HEK293 (cell line): ENCODE measurements around the gene NCBP1.

Source experiments
- GFI1B ChIP-seq: fragments of 450-650 bp; formaldehyde crosslinking; IDR thresholded peaks from 2 replicates; pipeline ENCODE4 v1.5.1; 2016; ENCODE audit warnings: missing biosample characterization, missing genetic modification characterization
- GLIS2 ChIP-seq: fragments of 450-650 bp; formaldehyde crosslinking; IDR thresholded peaks from 2 replicates; pipeline ENCODE4 v1.5.1; 2016; ENCODE audit warnings: missing biosample characterization, missing genetic modification characterization
- KLF10 ChIP-seq: fragments of 450-650 bp; IDR thresholded peaks from 2 replicates; pipeline ENCODE4 v1.5.1; 2018; ENCODE audit warnings: missing biosample characterization, mild to moderate bottlenecking, missing genetic modification characterization
- KLF16 ChIP-seq: fragments of 450-650 bp; formaldehyde crosslinking; IDR thresholded peaks from 2 replicates; pipeline ENCODE4 v1.5.1; 2017; ENCODE audit warnings: missing biosample characterization, missing genetic modification characterization
- OVOL3 ChIP-seq: fragments of 450-650 bp; formaldehyde crosslinking; IDR thresholded peaks from 2 replicates; pipeline ENCODE4 v1.5.1; 2016; ENCODE audit warnings: missing biosample characterization, missing genetic modification characterization
- ZBTB17 ChIP-seq: fragments of 450-650 bp; formaldehyde crosslinking; IDR thresholded peaks from 2 replicates; pipeline ENCODE4 v1.5.1; 2016; ENCODE audit warnings: missing biosample characterization, missing genetic modification characterization
- ZBTB21 ChIP-seq: fragments of 450-650 bp; formaldehyde crosslinking; IDR thresholded peaks from 2 replicates; pipeline ENCODE4 v1.5.1; 2017; ENCODE audit warnings: missing biosample characterization, missing genetic modification characterization
- ZBTB7A ChIP-seq: fragments of 450-650 bp; formaldehyde crosslinking; IDR thresholded peaks from 2 replicates; pipeline ENCODE4 v1.5.1; 2016; ENCODE audit warnings: low read depth, missing biosample characterization, missing genetic modification characterization
- ZEB2 ChIP-seq: fragments of 450-650 bp; formaldehyde crosslinking; IDR thresholded peaks from 2 replicates; pipeline ENCODE4 v1.5.1; 2016; ENCODE audit warnings: missing biosample characterization, missing genetic modification characterization
- ZNF138 ChIP-seq: fragments of 450-650 bp; formaldehyde crosslinking; IDR thresholded peaks from 2 replicates; pipeline ENCODE4 v1.5.1; 2016; ENCODE audit warnings: missing biosample characterization, missing genetic modification characterization, borderline replicate concordance
- ZNF211 ChIP-seq: fragments of 450-650 bp; formaldehyde crosslinking; IDR thresholded peaks from 2 replicates; pipeline ENCODE4 v1.5.1; 2016; ENCODE audit warnings: low read depth, missing biosample characterization, missing genetic modification characterization
- ZNF37A ChIP-seq: fragments of 450-650 bp; IDR thresholded peaks from 2 replicates; pipeline ENCODE4 v1.5.1; 2018; ENCODE audit warnings: missing biosample characterization, missing genetic modification characterization
- ZNF423 ChIP-seq: fragments of 450-650 bp; formaldehyde crosslinking; IDR thresholded peaks from 2 replicates; pipeline ENCODE4 v1.5.1; 2016; ENCODE audit warnings: missing biosample characterization, missing genetic modification characterization
- ZNF549 ChIP-seq: fragments of 450-650 bp; IDR thresholded peaks from 2 replicates; pipeline ENCODE4 v1.5.1; 2018; ENCODE audit warnings: missing biosample characterization, missing genetic modification characterization, mild to moderate bottlenecking, inconsistent platforms, moderate library complexity
- ZNF610 ChIP-seq: fragments of 450-650 bp; formaldehyde crosslinking; IDR thresholded peaks from 2 replicates; pipeline ENCODE4 v1.5.1; 2016; ENCODE audit warnings: missing biosample characterization, missing genetic modification characterization, borderline replicate concordance
- ZNF621 ChIP-seq: fragments of 450-650 bp; formaldehyde crosslinking; IDR thresholded peaks from 2 replicates; pipeline ENCODE4 v1.5.1; 2017; ENCODE audit warnings: missing biosample characterization, missing genetic modification characterization
- ZNF670 ChIP-seq: fragments of 450-650 bp; formaldehyde crosslinking; IDR thresholded peaks from 2 replicates; pipeline ENCODE4 v1.5.1; 2016; ENCODE audit warnings: missing biosample characterization, missing genetic modification characterization, low read depth
- ZNF747 ChIP-seq: fragments of 450-650 bp; formaldehyde crosslinking; IDR thresholded peaks from 2 replicates; pipeline ENCODE4 v1.5.1; 2016; ENCODE audit warnings: missing biosample characterization, missing genetic modification characterization
- ZNF843 ChIP-seq: fragments of 450-650 bp; formaldehyde crosslinking; IDR thresholded peaks from 2 replicates; pipeline ENCODE4 v1.5.1; 2016; ENCODE audit warnings: missing biosample characterization, missing genetic modification characterization
- ZXDB ChIP-seq: fragments of 450-650 bp; formaldehyde crosslinking; IDR thresholded peaks from 2 replicates; pipeline ENCODE4 v1.5.1; 2016; ENCODE audit warnings: missing biosample characterization, missing genetic modification characterization
- TF ChIP-seq, protein P1 (sequence below): fragments of 450-650 bp; formaldehyde crosslinking; IDR thresholded peaks from 2 replicates; pipeline ENCODE4 v1.5.1; 2016; ENCODE audit warnings: missing biosample characterization, missing genetic modification characterization
- TF ChIP-seq, protein P2 (sequence below): fragments of 450-650 bp; formaldehyde crosslinking; IDR thresholded peaks from 2 replicates; pipeline ENCODE4 v1.5.1; 2017; ENCODE audit warnings: missing biosample characterization, missing genetic modification characterization
- TF ChIP-seq, protein P3 (sequence below): fragments of 450-650 bp; formaldehyde crosslinking; IDR thresholded peaks from 2 replicates; pipeline ENCODE4 v1.5.1; 2016; ENCODE audit warnings: missing biosample characterization, missing genetic modification characterization
- TF ChIP-seq, protein P4 (sequence below): fragments of 450-650 bp; formaldehyde crosslinking; IDR thresholded peaks from 2 replicates; pipeline ENCODE4 v1.5.1; 2016; ENCODE audit warnings: missing biosample characterization, missing genetic modification characterization
- TF ChIP-seq, protein P5 (sequence below): fragments of 450-650 bp; formaldehyde crosslinking; IDR thresholded peaks from 2 replicates; pipeline ENCODE4 v1.5.1; 2016; ENCODE audit warnings: missing biosample characterization, missing genetic modification characterization
- TF ChIP-seq, protein P6 (sequence below): fragments of 450-650 bp; formaldehyde crosslinking; IDR thresholded peaks from 2 replicates; pipeline ENCODE4 v1.5.1; 2016; ENCODE audit warnings: missing biosample characterization, missing genetic modification characterization
- TF ChIP-seq, protein P7 (sequence below): fragments of 450-650 bp; formaldehyde crosslinking; IDR thresholded peaks from 2 replicates; pipeline ENCODE4 v1.5.1; 2016; ENCODE audit warnings: missing biosample characterization, missing genetic modification characterization

The NCBP1 gene

DNA sequence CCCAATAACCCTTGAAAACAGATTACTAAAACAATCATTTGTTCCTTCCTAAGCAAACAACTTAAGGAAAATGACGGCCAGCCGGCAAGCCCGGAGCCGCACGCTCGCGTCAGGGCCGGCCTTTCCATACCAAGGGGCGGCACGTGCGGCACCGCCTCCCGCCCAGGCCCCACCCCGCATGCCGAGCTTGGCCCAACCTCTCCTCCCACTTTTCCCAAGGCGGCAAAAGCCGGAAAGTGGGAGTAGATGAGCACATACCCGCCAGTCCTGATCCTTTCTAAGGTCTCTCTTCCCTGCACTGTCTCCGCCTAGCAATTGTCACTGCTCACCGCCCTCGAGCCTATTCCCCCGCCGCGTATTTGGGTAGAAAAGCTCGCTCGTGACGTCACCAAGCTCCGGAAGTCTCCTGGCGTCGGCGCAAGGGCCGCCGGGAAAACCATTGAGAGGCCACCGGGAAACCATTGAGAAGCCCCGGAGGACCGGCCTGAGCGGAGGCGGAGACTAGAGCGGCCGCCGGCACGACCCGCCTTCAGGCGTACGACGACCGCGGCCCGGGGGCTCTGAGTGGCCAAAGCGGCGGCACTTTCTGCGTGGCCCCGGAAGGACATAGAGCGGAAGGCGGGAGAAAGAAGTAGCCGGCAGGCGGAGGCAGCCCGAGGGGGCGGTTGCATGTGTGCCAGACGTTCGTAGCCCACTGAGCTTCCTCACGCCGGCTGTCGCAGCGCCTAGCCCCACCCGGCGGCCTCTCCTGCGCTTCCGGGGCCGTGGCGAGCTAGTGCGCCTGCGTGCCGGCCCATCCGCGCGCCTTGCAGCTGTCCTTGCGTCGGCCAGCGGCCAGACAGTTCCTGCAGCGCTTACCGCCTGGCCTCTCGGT lies at the start of gene NCBP1, which contains the start of gene TSTD2 (continued):
- TF ChIP-seq ZNF37A (tag by site-specific recombination), result no peak
- TF ChIP-seq, protein P1, sequence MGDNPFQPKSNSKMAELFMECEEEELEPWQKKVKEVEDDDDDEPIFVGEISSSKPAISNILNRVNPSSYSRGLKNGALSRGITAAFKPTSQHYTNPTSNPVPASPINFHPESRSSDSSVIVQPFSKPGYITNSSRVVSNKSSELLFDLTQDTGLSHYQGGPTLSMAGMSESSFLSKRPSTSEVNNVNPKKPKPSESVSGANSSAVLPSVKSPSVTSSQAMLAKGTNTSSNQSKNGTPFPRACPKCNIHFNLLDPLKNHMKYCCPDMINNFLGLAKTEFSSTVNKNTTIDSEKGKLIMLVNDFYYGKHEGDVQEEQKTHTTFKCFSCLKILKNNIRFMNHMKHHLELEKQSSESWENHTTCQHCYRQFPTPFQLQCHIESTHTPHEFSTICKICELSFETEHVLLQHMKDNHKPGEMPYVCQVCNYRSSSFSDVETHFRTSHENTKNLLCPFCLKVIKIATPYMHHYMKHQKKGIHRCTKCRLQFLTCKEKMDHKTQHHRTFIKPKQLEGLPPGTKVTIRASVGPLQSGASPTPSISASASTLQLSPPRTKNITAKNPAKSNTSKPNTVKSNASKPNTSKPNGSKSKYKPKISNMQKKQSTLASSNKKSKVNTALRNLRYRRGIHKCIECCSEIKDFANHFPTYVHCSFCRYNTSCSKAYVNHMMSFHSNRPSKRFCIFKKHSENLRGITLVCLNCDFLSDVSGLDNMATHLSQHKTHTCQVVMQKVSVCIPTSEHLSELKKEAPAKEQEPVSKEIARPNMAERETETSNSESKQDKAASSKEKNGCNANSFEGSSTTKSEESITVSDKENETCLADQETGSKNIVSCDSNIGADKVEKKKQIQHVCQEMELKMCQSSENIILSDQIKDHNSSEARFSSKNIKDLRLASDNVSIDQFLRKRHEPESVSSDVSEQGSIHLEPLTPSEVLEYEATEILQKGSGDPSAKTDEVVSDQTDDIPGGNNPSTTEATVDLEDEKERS, result no peak
- TF ChIP-seq ZNF670 (tag by site-specific recombination), result no peak
- TF ChIP-seq, protein P2, sequence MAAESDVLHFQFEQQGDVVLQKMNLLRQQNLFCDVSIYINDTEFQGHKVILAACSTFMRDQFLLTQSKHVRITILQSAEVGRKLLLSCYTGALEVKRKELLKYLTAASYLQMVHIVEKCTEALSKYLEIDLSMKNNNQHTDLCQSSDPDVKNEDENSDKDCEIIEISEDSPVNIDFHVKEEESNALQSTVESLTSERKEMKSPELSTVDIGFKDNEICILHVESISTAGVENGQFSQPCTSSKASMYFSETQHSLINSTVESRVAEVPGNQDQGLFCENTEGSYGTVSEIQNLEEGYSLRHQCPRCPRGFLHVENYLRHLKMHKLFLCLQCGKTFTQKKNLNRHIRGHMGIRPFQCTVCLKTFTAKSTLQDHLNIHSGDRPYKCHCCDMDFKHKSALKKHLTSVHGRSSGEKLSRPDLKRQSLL (tag by site-specific recombination), result peak; percentile 71; the same call in 1 of the 2 replicates
- TF ChIP-seq ZNF747 (tag by site-specific recombination), result no peak
- TF ChIP-seq, protein P3, sequence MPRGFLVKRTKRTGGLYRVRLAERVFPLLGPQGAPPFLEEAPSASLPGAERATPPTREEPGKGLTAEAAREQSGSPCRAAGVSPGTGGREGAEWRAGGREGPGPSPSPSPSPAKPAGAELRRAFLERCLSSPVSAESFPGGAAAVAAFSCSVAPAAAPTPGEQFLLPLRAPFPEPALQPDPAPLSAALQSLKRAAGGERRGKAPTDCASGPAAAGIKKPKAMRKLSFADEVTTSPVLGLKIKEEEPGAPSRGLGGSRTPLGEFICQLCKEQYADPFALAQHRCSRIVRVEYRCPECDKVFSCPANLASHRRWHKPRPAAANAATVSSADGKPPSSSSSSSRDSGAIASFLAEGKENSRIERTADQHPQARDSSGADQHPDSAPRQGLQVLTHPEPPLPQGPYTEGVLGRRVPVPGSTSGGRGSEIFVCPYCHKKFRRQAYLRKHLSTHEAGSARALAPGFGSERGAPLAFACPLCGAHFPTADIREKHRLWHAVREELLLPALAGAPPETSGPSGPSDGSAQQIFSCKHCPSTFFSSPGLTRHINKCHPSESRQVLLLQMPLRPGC (tag by site-specific recombination), result no peak
- TF ChIP-seq, protein P4, sequence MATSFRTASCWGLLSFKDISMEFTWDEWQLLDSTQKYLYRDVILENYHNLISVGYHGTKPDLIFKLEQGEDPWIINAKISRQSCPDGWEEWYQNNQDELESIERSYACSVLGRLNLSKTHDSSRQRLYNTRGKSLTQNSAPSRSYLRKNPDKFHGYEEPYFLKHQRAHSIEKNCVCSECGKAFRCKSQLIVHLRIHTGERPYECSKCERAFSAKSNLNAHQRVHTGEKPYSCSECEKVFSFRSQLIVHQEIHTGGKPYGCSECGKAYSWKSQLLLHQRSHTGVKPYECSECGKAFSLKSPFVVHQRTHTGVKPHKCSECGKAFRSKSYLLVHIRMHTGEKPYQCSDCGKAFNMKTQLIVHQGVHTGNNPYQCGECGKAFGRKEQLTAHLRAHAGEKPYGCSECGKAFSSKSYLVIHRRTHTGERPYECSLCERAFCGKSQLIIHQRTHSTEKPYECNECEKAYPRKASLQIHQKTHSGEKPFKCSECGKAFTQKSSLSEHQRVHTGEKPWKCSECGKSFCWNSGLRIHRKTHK (tag by site-specific recombination), result no peak
- no peak for TF ChIP-seq ZNF549 (tag by site-specific recombination)
- TF ChIP-seq, protein P5, sequence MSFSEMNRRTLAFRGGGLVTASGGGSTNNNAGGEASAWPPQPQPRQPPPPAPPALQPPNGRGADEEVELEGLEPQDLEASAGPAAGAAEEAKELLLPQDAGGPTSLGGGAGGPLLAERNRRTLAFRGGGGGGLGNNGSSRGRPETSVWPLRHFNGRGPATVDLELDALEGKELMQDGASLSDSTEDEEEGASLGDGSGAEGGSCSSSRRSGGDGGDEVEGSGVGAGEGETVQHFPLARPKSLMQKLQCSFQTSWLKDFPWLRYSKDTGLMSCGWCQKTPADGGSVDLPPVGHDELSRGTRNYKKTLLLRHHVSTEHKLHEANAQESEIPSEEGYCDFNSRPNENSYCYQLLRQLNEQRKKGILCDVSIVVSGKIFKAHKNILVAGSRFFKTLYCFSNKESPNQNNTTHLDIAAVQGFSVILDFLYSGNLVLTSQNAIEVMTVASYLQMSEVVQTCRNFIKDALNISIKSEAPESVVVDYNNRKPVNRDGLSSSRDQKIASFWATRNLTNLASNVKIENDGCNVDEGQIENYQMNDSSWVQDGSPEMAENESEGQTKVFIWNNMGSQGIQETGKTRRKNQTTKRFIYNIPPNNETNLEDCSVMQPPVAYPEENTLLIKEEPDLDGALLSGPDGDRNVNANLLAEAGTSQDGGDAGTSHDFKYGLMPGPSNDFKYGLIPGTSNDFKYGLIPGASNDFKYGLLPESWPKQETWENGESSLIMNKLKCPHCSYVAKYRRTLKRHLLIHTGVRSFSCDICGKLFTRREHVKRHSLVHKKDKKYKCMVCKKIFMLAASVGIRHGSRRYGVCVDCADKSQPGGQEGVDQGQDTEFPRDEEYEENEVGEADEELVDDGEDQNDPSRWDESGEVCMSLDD (tag by site-specific recombination), result no peak
- no peak for TF ChIP-seq KLF16 (tag by site-specific recombination)
- no peak for TF ChIP-seq GFI1B (tag by site-specific recombination)
- no peak for TF ChIP-seq ZNF138
- TF ChIP-seq, protein P6, sequence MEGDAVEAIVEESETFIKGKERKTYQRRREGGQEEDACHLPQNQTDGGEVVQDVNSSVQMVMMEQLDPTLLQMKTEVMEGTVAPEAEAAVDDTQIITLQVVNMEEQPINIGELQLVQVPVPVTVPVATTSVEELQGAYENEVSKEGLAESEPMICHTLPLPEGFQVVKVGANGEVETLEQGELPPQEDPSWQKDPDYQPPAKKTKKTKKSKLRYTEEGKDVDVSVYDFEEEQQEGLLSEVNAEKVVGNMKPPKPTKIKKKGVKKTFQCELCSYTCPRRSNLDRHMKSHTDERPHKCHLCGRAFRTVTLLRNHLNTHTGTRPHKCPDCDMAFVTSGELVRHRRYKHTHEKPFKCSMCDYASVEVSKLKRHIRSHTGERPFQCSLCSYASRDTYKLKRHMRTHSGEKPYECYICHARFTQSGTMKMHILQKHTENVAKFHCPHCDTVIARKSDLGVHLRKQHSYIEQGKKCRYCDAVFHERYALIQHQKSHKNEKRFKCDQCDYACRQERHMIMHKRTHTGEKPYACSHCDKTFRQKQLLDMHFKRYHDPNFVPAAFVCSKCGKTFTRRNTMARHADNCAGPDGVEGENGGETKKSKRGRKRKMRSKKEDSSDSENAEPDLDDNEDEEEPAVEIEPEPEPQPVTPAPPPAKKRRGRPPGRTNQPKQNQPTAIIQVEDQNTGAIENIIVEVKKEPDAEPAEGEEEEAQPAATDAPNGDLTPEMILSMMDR, result no peak; the same call in 1 of the 2 replicates
- no peak for TF ChIP-seq ZNF211 (tag by site-specific recombination)
- TF ChIP-seq ZXDB, result peak; percentile 59
- TF ChIP-seq OVOL3, result no peak
- TF ChIP-seq KLF10 (tag by site-specific recombination), result no peak; the same call in none of the 2 replicates
- peak; percentile 97 for TF ChIP-seq ZBTB21 (tag by site-specific recombination)
- no peak for TF ChIP-seq ZBTB7A (tag by site-specific recombination)
- TF ChIP-seq GLIS2 (tag by site-specific recombination), result peak; percentile 78
- no peak; the same call in 1 of the 2 replicates for TF ChIP-seq ZNF843 (tag by site-specific recombination)
- TF ChIP-seq ZNF610 (tag by site-specific recombination), result no peak
- peak; percentile 96 for TF ChIP-seq ZEB2 (tag by site-specific recombination)
- no peak for TF ChIP-seq ZNF423 (tag by site-specific recombination)
- TF ChIP-seq, protein P7, sequence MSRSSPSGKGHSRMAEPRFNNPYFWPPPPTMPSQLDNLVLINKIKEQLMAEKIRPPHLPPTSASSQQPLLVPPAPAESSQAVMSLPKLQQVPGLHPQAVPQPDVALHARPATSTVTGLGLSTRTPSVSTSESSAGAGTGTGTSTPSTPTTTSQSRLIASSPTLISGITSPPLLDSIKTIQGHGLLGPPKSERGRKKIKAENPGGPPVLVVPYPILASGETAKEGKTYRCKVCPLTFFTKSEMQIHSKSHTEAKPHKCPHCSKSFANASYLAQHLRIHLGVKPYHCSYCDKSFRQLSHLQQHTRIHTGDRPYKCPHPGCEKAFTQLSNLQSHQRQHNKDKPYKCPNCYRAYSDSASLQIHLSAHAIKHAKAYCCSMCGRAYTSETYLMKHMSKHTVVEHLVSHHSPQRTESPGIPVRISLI, result no peak
- no peak for TF ChIP-seq ZNF621
- TF ChIP-seq ZBTB17, result peak; percentile 48; the same call in 1 of the 2 replicates
